ENCODE results near the gene DHX15. TPM values are rescaled to one million over a fixed set of nuclear protein-coding genes. Genes with fewer than 3 reads are reported as not detected.

Gene DHX15
- total RNA-seq, 1 donor from 2014 or later: 46.6 TPM

- Histone ChIP-seq H3K4me3 (no peak overlapping the region), H3K27me3 (no peaks in the 10 kb centered on the region), H3K36me3 (no peaks in the 10 kb centered on the region), H3K27ac (no peak overlapping the region), H3K4me1 (no peaks in the 10 kb centered on the region), H3K9me3 (no peaks in the 10 kb centered on the region)
- no peak for TF ChIP-seq CTCF (IDR thresholded peaks at IDR 0.05)
- intact Hi-C loops (cut with DNase I): no loop called here
- DNase-seq (ENCODE audit: low spot score in 2 of 2): no peak
Measured at GRCh38 chr4:24622146-24622834, 37.9 kb upstream of the DHX15 start.

- Histone ChIP-seq H3K9me3 (no peaks in the 10 kb centered on the region), H3K27me3 (no peaks in the 10 kb centered on the region), H3K36me3 (no peaks in the 10 kb centered on the region), H3K27ac (no peak overlapping the region), H3K4me1 (no peaks in the 10 kb centered on the region), H3K4me3 (no peak overlapping the region)
- TF ChIP-seq CTCF (IDR thresholded peaks at IDR 0.05): no peak
- intact Hi-C loops (cut with DNase I): no loop called here
- DNase-seq (ENCODE audit: low spot score in 2 of 2): no peak
Measured at GRCh38 chr4:24615977-24616376, 31.6 kb upstream of the DHX15 start.

GRCh38 chr4:24614881-24615280 lies 30.5 kb upstream of the DHX15 start:
- Histone ChIP-seq H3K27ac (no peak overlapping the region), H3K4me1 (no peaks in the 10 kb centered on the region), H3K9me3 (no peaks in the 10 kb centered on the region), H3K27me3 (no peaks in the 10 kb centered on the region), H3K36me3 (no peaks in the 10 kb centered on the region), H3K4me3 (no peak overlapping the region)
- DNase-seq (ENCODE audit: low spot score in 2 of 2): no peak
- no peak for TF ChIP-seq CTCF (IDR thresholded peaks at IDR 0.05)
- intact Hi-C loops (cut with DNase I): no loop called here

GRCh38 chr4:24613502-24613901 lies 29.1 kb upstream of the DHX15 start:
- intact Hi-C loops (cut with DNase I): no loop called here
- Histone ChIP-seq H3K36me3 (no peaks in the 10 kb centered on the region), H3K4me3 (no peak overlapping the region), H3K4me1 (no peaks in the 10 kb centered on the region), H3K27ac (no peak overlapping the region), H3K9me3 (no peaks in the 10 kb centered on the region), H3K27me3 (no peaks in the 10 kb centered on the region)
- DNase-seq (ENCODE audit: low spot score in 2 of 2): no peak
- no peak for TF ChIP-seq CTCF (IDR thresholded peaks at IDR 0.05)

GRCh38 chr4:24611575-24611974 lies 27.2 kb upstream of the DHX15 start:
- Histone ChIP-seq H3K36me3 (no peaks in the 10 kb centered on the region), H3K4me3 (no peak overlapping the region), H3K9me3 (no peaks in the 10 kb centered on the region), H3K27me3 (no peaks in the 10 kb centered on the region), H3K4me1 (no peaks in the 10 kb centered on the region), H3K27ac (no peak overlapping the region)
- no peak for TF ChIP-seq CTCF (IDR thresholded peaks at IDR 0.05)
- intact Hi-C loops (cut with DNase I): no loop called here
- no peak for DNase-seq (ENCODE audit: low spot score in 2 of 2)

- intact Hi-C loops (cut with DNase I): no loop called here
- DNase-seq (ENCODE audit: low spot score in 2 of 2): no peak
- TF ChIP-seq CTCF (IDR thresholded peaks at IDR 0.05): no peak
- H3K27ac ChIP-seq: no peak overlapping the region
- H3K36me3 ChIP-seq: no peaks in the 10 kb centered on the region
- no peak overlapping the region for H3K4me3 ChIP-seq
- H3K4me1 ChIP-seq: no peaks in the 10 kb centered on the region
- H3K27me3 ChIP-seq: no peaks in the 10 kb centered on the region
- no peaks in the 10 kb centered on the region for H3K9me3 ChIP-seq
Measured at GRCh38 chr4:24607334-24607733, 23.0 kb upstream of the DHX15 start.

Data from ascending aorta (tissue), 2 donors.